ENCODE data around the gene SMIM3. TPM values are rescaled to one million over a fixed set of nuclear protein-coding genes. Genes with fewer than 3 reads are reported as not detected.

Gene SMIM3
- total and polyA plus RNA-seq, 2 of the 4 experiments (the other 2 are of a cell fraction): 37.5 to 53.4 TPM

GRCh38 chr5:150782850-150783249 is 4.3 kb downstream of the SMIM3 start:
- peak overlapping the region; percentile 84; the same call in 1 of the 2 replicates for H4K91ac ChIP-seq (ENCODE audit: insufficient read depth, low read depth, low read length)
- peak overlapping the region; percentile 88 for H2BK120ac ChIP-seq (ENCODE audit: low read depth, low read length)
- peaks cover 28% of the 10 kb centered on the region for H3K4me1 ChIP-seq (ENCODE audit: control insufficient read depth, insufficient read depth, low read length)
- no peak overlapping the region for H2AFZ ChIP-seq (replicated peaks; ENCODE audit: low read length, poor library complexity)
- BruUV-seq (replicated peaks): no TSS peak
- peak overlapping the region; percentile 99 for H3K23ac ChIP-seq (ENCODE audit: low read depth, low read length)
- WGBS, 2 experiments (ENCODE audit: extremely low coverage in 2 of 2, insufficient read length in 1 of 2): 59% methylated on average over 2 of the region's 3 CpGs; no CpG with 5 or more reads in 1 of the 2 experiments
- peak overlapping the region; percentile 40 to 79 for H4K8ac ChIP-seq (ENCODE audit: low read depth in 2 of 2, low read length in 2 of 2)
- DNase-seq (no peak), ATAC-seq (ENCODE audit: low read depth) (no peak)
- ChIA-PET POLR2A (ENCODE audit: unreplicated experiment) (no interaction called here), CTCF (interaction anchor here (0.7 to 1.3 kb wide), 3 partner anchors 19 to 382 kb away, joined by 3 to 8 read pairs (median 3); no protein-coding TSS in a partner anchor)
- H3K36me3 ChIP-seq (ENCODE audit: control insufficient read depth, insufficient read depth, low read length): no peaks in the 10 kb centered on the region
- H3K9me1 ChIP-seq (ENCODE audit: insufficient read depth, low read length): peaks cover 25% of the 10 kb centered on the region
- peak overlapping the region; percentile 98 for H2BK5ac ChIP-seq (ENCODE audit: low read depth, low read length, poor library complexity, severe bottlenecking)
- H4K20me1 ChIP-seq (ENCODE audit: insufficient read depth, low read length): no peaks in the 10 kb centered on the region; the same call in 1 of the 2 replicates
- peak overlapping the region; percentile 96 for H3K4ac ChIP-seq (ENCODE audit: low read depth, low read length)
- in situ Hi-C loops (cut with MboI; ENCODE audit: low sequenced_read_pairs): no loop called here
- peak overlapping the region; percentile 96; the same call in 1 of the 2 replicates for H2BK20ac ChIP-seq (ENCODE audit: low read depth, low read length)
- H3K79me1 ChIP-seq (ENCODE audit: low read depth in 1 of 2, low read length in 2 of 2): peaks cover 10 to 72% of the 10 kb centered on the region in 2 experiments; a peak in 3 of 4 replicates
- H3K18ac ChIP-seq (ENCODE audit: low read depth, low read length): peak overlapping the region; percentile 84
- peak overlapping the region; percentile 96 for H2AK5ac ChIP-seq (ENCODE audit: low read depth, low read length)
- H4K5ac ChIP-seq (ENCODE audit: low read depth, low read length): peak overlapping the region; percentile 84; the same call in 1 of the 2 replicates
- TF ChIP-seq MAZ (IDR thresholded peaks at IDR 0.05; ENCODE audit: borderline replicate concordance, low read depth, low read length): no peak
- peak overlapping the region; percentile 88 for H3K27ac ChIP-seq (ENCODE audit: insufficient read depth, low read length)
- dilution Hi-C loops (cut with HindIII; ENCODE audit: low sequenced_read_pairs, unreplicated experiment): no loop called here
- H3K56ac ChIP-seq (ENCODE audit: extremely low read depth, insufficient read depth, low read length): peak overlapping the region; percentile 45; the same call in 1 of the 2 replicates
- H3K4me2 ChIP-seq (ENCODE audit: low read depth, low read length): peak overlapping the region; percentile 79
- H2BK15ac ChIP-seq (ENCODE audit: low read depth, low read length): peak overlapping the region; percentile 75
- peak overlapping the region; percentile 93 for H3K14ac ChIP-seq (replicated peaks; ENCODE audit: low read depth, low read length)
- peak overlapping the region; percentile 67 for H2AK9ac ChIP-seq (replicated peaks; ENCODE audit: low read depth, low read length, poor library complexity)
- H3K9ac ChIP-seq (ENCODE audit: low read depth, low read length): peak overlapping the region; percentile 63
- no peaks in the 10 kb centered on the region for H3K9me3 ChIP-seq (ENCODE audit: control insufficient read depth, insufficient read depth, low read length)
- intact Hi-C loops (cut with micrococcal nuclease): loop anchor here (5.0 kb wide), 1 partner anchor 221 kb away; no protein-coding TSS in a partner anchor
- no peaks in the 10 kb centered on the region for H3K27me3 ChIP-seq (ENCODE audit: control insufficient read depth, insufficient read depth, low read length)
- no peak overlapping the region for H3K4me3 ChIP-seq (ENCODE audit: insufficient read depth, low read depth, low read length)

All from IMR-90 (cell line).